K562 (cell line): ENCODE measurements around the gene CC2D1A.

ENCODE experiments used
- CTCF ChIP-seq, 3 experiments: IDR thresholded peaks in 2 of 3; conservative IDR thresholded peaks in 1 of 3; 2 replicates each; pipeline ENCODE4 v1.5.1; 2011 to 2012; ENCODE audit warnings: low read length in 3 of 3, mild to moderate bottlenecking in 3 of 3, control low read depth in 2 of 3, improper control_type of control experiment in 1 of 3, inconsistent platforms in 1 of 3, low read depth in 1 of 3, mixed read lengths in 1 of 3, moderate library complexity in 1 of 3; ENCODE audit not compliant: insufficient read depth in 2 of 3
- EZH2 ChIP-seq: IDR thresholded peaks from 2 replicates; pipeline ENCODE4 v1.6.1; 2012; ENCODE audit warnings: low read depth, mild to moderate bottlenecking, inconsistent platforms, low read length, borderline replicate concordance
- GTF2F1 ChIP-seq: IDR thresholded peaks from 2 replicates; pipeline ENCODE4 v1.6.1; 2011; ENCODE audit warnings: low read depth, low read length, improper control_type of control experiment
- HMGXB4 ChIP-seq: sonication (generic); formaldehyde crosslinking; IDR thresholded peaks from 2 replicates; pipeline ENCODE4 v1.8.1; 2023; ENCODE audit warnings: mild to moderate bottlenecking, missing genetic modification reagents
- NFE2 ChIP-seq: IDR thresholded peaks from 2 replicates; pipeline ENCODE4 v1.6.1; 2014; ENCODE audit warnings: antibody characterized with exemption, low read depth
- PHF8 ChIP-seq: fragments of 200-600 bp; sonication (generic); IDR thresholded peaks from 2 replicates; pipeline ENCODE4 v1.6.1; 2012; ENCODE audit warnings: mixed run types, mild to moderate bottlenecking, inconsistent platforms, low read length, moderate library complexity, borderline replicate concordance
- POLR2A ChIP-seq: fragments of 450-650 bp; conservative IDR thresholded peaks from 2 replicates; pipeline ENCODE4 v1.6.1; 2016
- POLR3A ChIP-seq: IDR thresholded peaks from 2 replicates; pipeline ENCODE4 v1.6.1; 2011; ENCODE audit warnings: borderline replicate concordance, mild to moderate bottlenecking, moderate library complexity; ENCODE audit not compliant: insufficient read length, insufficient read depth; ENCODE audit errors: extremely low read depth
- RAD21 ChIP-seq, 2 experiments: fragments of 250-450 bp in 1 of 2; fragments of 450-650 bp in 1 of 2; sonication (Bioruptor Pico) in 1 of 2; formaldehyde crosslinking in 1 of 2; IDR thresholded peaks in 1 of 2; conservative IDR thresholded peaks in 1 of 2; 2 replicates each; pipeline versions ENCODE4 v1.4.0 to v1.8.0; 2020 to 2022; ENCODE audit warnings: mild to moderate bottlenecking in 2 of 2, moderate library complexity in 1 of 2
- SAP30 ChIP-seq: fragments of 200-600 bp; sonication (generic); IDR thresholded peaks from 2 replicates; pipeline ENCODE4 v1.6.1; 2012; ENCODE audit warnings: borderline replicate concordance, low read depth, mild to moderate bottlenecking, moderate library complexity, low read length, control low read depth, inconsistent platforms; ENCODE audit not compliant: insufficient read depth, poor library complexity, severe bottlenecking
- TAF1 ChIP-seq: IDR thresholded peaks from 2 replicates; pipeline ENCODE4 v1.6.1; 2011; ENCODE audit warnings: mild to moderate bottlenecking, low read length, moderate library complexity; ENCODE audit not compliant: insufficient read depth, control insufficient read depth, severe bottlenecking; ENCODE audit errors: extremely low read depth
- ZNF133 ChIP-seq: fragments of 250-450 bp; sonication (Bioruptor Pico); IDR thresholded peaks from 2 replicates; pipeline ENCODE4 v1.4.0; 2020; ENCODE audit warnings: mild to moderate bottlenecking
- ZNF280B ChIP-seq: fragments of 250-450 bp; sonication (Bioruptor Pico); IDR thresholded peaks from 2 replicates; pipeline ENCODE4 v1.5.1; 2021; ENCODE audit warnings: mild to moderate bottlenecking

- TF ChIP-seq TAF1 = no peak
- TF ChIP-seq GTF2F1 = no peak
- no peak for TF ChIP-seq SAP30
- no peak for TF ChIP-seq HMGXB4 (CRISPR knock-in tag)
- TF ChIP-seq POLR2A = no peak
- no peak for TF ChIP-seq PHF8
- TF ChIP-seq ZNF133 (CRISPR knock-in tag) = no peak
- no peak for TF ChIP-seq CTCF (IDR thresholded peaks at IDR 0.05 in 2 of 3, conservative IDR thresholded peaks at IDR 0.05 in 1 of 3; ENCODE audit: insufficient read depth in 2 of 3, low read depth in 1 of 3, low read length in 3 of 3)
- no peak for TF ChIP-seq NFE2
- no peak for TF ChIP-seq RAD21 (CRISPR knock-in tag; conservative IDR thresholded peaks at IDR 0.05 in 1 of 2, IDR thresholded peaks at IDR 0.05 in 1 of 2)
- TF ChIP-seq EZH2 = no peak
- TF ChIP-seq ZNF280B (CRISPR knock-in tag) = no peak
- TF ChIP-seq POLR3A = no peak
Observed at GRCh38 chr19:13969897-13970296, 63.9 kb downstream of the CC2D1A start.
